ENCODE data around the gene PHF14.
"Not testable (repeated sequence)": the region's sequence is repeated elsewhere in the genome, so short reads cannot be mapped to it uniquely, and the experiment has no call there.

PHF14 gene

DNA sequence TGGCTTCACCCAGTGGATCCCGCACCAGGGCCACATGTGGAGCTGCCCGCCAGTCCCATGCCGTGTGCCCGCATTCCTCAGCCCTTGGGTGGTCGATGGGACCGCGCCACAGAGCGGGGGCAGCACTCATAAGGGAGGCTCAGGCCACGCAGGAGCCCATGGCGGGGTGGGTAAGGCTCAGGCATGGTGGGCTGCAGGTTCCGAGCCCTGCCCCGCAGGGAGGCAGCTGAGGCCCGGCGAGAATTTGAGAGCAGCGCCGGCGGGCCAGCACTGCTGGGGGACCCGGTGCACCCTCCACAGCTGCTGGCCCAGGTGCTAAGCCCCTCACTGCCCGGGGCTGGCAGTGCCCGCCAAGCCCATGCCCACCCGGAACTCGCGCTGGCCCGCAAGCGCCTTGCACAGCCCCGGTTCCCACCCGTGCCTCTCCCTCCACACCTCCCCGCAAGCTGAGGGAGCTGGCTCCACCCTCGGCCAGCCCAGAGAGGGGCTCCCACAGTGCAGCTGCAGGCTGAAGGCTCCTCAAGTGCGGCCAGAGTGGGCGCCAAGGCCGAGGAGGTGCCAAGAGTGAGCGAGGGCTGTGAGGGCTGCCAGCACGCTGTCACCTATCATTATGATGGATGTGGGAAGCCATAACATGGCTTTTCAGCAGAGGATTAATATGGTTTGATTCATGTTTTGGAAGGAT is 22.0 kb downstream of the PHF14 start:
- DNase-seq = not testable (repeated sequence)

DNA sequence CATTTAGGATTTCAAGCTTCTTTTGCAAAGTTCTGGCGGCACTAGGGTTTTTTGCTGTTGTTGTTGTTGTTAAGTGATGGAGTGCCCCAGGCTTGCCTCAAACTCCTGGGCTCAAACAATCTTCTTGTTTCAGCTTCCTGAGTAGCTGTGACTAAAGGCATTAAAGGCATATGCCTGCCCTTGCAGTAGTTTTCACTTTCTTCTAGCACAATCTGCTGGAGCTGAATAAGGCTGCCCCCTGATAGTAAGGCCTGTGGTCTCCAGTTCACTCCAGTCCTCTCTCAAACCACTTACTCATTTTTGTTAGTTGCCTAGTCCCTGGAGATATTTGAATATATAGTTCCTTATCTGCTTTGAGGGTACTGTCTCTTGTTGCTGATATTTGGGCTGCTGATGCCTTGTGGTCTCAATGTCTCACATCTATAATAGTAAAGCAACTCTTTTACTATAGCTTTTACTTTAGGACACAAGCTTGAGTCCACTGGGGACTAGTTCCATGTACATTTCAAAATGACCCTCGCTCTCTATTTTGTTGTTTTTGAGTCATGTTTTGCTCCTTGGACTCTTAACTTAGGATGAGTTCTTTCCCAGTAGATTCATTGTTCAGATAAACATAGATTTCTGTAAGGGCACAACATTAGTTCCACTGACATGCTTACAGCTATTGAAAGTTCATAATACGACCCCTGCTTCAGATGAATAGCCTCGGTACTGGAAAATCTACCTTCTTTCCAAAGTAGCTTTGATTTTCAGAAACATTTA is 25.5 kb downstream of the PHF14 start:
- DNase-seq = no peak

DNA sequence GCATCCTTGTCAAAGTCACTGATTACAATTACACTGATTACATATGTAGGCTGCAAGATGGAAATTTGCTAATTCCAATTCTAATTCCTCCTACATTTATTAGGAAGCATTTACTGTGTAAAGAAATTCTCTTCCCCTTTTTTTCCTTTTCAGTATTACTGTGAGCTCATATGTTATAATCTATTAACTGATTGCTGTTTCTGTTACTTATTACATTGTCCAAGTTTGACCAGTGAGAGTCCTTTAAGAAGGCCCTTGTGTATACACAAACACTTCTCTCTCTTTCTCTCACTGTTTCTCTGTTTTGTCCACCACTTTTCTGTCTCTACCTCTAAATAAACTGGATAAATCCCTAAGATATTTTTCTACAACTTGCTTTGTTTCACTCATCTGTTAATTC is 31.5 kb downstream of the PHF14 start:
- DNase-seq = no peak

DNA sequence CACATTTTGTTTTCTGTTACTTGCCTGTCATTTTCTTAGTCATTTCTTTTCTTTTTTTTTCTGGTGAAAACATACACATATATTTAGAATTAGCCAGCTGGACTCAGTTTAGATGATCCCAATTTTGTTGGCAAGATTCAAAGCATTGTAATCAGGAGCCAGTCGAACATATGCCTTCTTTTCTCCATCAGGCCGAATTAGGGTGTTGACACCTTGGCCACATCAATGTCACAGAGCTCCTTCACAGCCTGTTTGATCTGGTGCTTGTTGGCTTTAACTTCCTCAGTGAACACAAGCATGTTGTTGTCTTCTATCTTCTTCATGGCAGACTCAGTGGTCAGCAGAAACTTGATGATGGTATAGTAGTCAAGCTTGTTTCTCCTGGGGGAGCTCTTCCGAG is 32.6 kb downstream of the PHF14 start:
- no peak for DNase-seq

DNA sequence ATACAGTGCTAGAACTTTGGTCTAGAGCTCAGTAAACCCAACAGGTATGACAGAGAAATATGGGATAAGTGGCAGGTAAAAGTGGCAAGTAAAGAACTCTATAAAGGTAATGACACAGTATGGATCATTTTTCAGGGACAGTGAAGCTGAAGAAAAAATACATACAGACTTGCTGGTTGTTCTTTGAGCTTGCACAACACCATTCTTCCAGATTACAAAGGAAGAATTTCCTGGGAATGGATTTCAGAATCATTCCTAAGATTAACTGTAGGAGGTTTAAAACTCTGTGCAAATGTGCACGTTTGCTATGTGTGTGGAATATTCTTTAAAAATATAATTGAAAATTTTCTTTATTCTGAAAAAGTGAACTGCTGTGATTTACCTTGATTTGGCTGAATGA is 36.0 kb downstream of the PHF14 start:
- no peak for DNase-seq

DNA sequence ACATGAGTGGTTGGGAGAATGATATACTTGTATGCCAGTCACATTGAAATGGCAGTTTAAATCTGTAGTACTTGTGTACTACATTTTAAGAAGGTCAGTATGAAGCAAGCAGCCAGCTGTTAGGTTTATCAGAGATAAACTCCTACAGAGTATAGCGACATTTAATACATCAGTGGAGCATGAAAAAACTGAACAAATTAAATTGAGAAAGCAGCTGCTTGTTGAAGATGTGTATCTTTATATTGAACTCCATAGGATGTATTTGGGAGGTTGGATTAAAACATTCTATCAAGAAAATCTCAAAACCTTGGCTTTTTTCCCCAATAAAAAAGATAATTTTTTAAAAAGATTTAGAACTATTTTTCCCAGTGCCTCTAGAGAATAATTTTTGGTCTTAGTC is 47.8 kb downstream of the PHF14 start:
- no peak for DNase-seq

DNA sequence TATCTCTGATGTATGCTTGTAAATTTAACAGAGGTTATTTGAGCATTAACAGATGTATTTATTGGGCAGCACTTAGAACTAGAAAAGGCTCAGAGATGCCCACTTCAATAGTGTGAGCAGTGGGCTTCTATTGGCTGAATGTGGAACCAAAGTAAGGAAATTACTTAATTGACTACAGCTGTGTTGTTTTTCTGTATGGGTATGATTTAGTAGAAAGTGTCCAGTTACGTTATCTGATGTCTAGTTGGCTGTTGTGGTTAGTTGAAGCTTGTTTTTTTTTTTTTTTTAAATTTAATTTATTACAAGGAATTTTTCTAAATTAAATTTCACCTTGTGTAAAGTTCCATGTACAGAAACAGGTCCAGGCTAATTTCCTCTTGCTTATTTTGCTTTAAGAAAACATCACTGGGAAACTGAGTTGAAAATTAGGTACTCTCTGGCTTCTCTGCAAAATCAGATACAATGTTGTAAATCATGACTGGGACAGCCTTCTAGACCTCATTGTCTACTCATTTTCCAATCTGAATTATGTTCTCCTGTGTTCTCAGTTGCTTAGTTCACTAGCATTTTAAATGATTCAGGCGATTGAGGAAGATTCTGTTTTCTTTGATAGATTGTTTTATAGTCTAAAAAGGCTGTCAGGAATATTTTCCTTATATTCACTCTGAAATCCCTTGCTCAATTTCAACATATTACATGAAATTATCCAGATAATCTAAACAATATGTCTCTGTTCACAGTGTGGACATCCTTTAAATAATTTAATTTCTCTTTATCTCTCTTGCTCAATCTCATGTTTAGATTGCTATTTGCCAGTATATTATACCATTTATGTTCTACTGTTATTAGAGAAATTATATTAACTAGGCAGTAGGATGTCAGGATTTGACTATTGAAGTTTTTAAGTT is 53.0 kb downstream of the PHF14 start:
- DNase-seq = peak; percentile 45

DNA sequence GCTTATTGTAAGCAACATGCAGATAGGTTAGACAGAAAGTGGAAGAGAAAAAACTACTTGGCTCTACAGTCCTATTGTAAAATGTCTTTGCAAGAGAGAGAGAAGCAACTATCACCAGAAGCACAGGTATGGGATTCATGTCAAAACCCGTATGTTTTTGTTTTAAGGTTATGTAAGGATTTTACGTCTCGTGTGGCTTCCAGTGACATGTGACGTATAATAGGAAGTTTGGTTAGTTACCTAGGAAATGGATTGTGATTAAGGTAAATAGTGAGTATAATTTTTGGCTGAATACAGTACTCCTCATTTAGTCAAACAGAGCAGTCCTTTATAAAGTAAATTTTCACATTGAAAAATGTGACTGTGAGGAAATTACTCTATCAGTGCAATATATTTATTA is 62.0 kb downstream of the PHF14 start:
- no peak for DNase-seq

DNA sequence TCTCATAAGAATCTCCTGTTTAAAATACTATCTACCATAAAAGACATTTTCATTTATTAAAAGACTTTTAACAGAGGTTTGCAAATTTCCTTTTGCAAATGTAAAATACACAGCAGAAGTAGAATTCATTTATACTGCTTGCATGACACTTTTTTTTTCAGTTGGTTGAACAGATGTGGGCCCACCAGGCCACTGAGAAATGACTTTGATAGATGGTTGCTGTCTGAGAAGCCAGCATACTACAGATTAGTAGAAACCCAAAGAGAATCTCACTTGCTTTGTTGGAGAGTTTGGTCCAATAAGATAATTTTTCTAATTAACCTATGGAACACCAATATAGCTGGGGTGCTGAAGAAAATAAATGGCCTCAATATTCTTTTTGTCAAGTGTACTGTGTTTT is 66.3 kb downstream of the PHF14 start:
- no peak for DNase-seq

DNA sequence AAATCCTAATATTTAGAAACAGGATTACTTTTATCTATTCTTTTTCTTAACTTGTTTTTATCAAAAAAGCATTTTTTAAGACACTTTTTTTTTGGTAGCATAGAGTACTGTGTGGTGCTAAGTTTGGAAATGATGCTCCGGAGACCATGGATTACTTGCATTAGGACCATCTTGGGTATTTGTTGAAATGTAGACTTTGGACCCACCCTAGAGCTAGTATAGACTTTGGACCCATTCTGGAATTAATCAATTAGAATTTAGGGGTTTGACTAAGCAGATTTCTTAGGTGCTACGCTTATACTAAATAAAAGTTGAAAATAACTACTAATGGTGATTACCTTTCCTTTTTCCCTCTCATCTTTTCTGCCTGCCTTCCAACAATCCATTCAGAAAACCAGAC is 80.4 kb downstream of the PHF14 start:
- no peak for DNase-seq

DNA sequence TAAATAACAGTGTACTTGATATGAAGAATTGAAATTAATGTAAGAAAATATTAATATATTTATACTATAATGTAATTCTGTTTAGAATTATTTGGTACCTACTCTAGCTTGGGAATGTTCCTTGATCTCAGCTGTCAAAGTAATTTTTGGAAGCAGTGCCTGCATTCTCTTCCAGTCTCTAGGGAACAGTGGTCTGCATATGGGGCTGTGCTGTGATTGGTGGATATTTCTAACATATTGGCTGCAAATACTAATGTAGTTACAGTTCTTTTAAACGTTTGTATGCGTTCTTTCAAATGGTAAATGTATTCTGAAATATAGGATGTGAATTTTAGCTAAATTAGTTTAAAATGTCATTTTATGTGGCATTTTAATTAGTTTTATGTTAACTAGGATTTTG is 87.2 kb downstream of the PHF14 start:
- peak; percentile 29 for DNase-seq

DNA sequence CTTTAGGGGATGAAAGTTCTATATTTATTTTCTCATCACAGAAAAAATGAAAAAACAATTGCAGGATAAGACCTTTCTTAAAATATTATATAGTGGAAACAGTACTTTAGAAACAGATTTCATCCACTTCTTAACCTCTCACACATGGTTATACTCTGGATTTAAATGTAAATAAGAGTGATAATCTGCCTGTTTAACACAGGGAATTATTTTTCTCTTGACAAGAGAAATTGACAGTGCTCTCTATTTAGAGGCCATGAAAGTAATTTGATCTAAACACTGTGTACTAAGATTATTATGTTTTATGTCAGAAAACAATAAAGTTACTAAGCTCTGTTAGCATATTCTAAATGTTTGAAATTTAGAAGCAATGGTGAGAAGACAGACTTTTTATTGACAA is 88.4 kb downstream of the PHF14 start:
- DNase-seq = no peak

DNA sequence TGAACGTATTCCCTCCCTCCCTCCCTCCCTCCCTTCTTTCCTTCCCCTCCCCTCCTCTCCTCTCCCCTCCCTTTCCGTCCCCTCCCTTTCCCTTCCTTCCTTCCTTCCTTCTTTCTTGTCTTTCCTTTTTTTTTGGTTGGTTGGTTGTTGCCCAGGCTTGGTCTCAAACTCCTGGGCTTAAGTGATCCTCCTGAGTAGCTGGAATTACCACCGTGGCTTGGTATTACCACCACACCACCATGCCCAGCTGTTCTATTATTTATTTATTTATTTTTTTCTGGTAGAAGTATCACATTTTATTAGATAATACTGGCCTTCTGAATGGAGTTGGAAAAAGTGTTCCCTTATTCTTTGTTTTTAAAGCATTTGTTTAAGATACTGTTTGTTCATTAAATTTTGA is 95.9 kb downstream of the PHF14 start:
- no peak for DNase-seq

DNA sequence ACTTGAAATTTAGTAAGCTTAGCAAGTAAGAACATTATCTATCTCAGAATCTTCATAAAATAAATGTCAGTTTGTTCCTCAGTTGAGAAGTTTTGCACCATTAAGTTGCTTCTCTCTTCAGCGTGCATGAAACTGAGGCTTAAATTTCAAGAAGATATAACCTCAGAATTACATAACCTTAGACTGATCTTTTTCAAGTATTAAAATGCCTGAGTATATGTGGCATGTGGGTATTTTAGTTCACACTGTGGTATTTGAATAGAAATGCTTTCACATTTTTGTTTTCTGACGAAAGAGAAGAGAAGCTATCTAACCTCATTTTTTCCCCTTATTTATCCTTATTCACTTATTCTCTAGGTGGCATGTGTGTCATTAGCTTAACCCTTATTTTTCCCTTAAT is 104.1 kb downstream of the PHF14 start:
- no peak for DNase-seq

DNA sequence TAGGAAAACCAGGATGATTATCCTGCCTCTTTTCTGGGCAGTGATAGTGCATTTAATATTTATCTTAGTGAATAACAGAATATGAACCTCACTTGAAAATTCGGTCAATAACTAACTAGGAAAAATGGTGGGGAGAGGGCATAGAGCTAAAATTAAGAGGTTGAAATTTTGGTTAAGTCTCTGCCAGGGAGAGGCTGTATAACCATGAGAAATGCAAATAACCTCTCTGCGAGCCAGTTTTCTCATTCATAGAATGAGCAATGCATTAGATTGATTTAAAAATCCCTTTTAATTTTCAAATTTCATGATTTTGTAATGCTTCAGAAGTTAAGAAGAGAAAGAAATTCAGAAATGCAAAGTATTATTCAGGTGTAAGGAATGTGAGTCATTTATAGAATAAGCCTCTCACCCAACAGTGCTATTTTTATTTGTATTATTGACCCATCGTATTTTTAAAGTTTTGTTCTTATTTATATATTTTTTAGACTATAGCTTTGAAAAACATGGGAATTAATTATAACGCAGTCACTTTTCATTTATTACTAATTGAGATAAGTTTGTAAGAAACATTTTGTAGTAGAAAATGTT is 104.7 kb downstream of the PHF14 start:
- no peak for DNase-seq

DNA sequence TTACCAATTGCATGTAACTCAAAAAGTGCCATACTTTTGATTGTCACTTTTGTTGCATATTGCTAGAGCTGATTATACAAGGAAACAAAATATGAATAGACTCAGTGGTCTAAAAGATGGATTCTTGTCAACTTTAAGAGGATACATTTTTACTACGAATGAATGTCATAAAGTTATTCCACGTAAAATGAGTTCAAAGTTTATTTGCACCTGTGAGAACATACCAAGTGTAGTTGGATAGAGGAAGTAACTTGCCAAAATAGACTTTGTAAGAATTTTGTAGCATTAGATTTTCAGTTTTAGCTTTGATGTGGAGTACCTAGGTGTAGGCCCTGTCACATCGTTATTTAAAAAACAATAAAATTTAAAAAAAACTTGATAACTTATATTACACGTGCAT is 106.2 kb downstream of the PHF14 start:
- DNase-seq = no peak

DNA sequence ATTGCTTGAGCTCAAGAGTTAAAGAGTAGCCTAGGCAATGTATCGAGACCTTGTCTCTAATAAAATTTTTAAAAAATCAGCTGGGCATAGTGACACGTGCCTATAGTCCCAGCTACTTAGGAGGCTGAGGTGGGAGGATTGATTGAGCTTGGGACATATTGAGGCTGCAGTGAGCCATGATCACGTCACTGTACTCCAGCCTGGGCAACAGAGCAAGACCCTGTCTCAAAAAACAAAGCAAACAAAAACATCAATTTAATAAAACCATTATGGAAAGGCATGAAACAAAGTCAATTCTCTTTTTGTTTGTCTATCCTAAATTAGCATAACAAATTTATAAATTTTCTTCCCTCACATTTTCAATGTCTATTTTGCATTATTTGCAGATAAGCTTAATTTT is 108.4 kb downstream of the PHF14 start:
- DNase-seq = no peak

DNA sequence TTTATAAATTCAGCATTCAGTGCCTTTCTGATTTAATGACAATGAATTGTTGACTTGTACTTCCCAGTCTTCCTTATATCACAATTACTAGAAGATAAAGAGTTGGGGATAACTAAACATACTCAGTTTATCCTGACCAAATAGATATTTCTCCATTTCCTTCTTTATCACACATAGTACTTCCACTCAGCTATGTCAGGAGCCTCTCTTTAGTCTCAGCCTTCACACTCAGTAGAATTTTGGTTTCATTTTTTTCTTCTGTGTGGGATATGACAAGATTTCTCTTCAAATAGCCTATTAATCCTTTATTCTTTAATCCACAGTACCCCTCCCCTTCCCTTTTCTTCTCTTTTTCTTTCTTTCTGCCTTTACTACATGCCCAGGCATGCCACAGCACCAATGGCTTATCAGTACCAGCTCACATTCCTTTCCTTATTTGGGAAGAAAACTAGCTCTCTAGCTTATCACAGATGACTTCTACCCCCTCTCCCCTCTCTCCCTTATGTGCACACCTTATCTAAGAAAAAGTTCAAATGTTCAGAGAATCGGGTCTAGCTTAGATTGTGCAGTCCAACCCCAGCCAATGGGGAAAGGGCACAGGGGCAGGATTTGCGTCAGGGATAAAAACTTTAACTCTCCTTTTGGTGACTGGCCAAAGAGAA is 109.0 kb downstream of the PHF14 start:
- DNase-seq = no peak

DNA sequence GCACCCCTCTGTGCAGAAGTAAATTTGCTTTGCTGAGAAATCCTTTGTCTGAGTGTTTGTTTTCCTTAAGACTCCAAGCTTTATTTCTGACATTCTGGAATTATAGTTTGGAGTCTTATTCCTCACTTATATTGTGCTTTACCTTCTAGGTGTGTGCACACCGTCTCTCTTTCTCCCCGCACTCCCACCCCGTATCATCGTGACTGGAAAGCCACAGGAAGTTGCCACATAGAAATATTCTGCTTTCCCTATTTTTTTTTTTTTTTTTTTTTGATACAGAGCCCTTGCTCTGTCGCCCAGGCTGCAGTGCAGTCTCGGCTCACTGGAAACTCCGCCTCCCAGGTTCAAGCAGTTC is 109.5 kb downstream of the PHF14 start:
- DNase-seq = no peak

DNA sequence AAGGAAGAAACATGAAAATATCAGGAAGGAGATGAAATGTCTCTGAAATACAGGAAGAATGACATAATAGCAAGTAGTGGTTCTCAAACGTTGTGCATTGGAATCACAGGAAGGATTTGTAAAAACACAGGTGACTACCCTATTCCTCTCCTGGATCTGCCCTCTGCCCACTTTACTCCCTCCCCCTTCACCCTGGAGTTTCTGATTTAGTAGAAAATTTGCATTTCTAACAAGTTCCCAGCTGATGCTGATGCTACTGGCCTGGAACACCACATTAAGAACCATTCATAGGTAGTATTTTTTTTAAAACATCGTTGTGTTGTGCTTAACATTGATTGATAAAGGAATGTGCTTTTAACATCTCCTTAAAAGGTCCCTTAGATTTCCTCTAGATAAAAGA is 130.9 kb downstream of the PHF14 start:
- DNase-seq = no peak

DNA sequence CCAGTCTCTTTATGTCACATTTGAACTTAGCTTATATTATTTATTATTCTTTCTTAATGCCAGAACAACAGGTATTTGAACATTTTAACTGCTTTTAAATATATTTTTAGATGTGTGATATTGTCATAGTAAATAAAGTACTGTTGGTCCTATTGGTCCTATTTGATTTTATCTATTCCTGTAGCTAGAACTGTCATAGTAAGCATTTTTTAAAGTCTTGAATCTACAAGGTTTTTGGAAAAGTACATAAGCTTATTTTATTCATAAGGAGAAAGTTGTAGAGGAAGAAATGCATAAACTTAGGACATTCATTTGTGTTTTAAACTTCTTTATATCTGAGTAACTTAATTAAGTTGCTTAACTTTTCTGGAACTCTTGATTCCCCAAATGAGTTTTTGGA is 136.0 kb downstream of the PHF14 start:
- DNase-seq = no peak

DNA sequence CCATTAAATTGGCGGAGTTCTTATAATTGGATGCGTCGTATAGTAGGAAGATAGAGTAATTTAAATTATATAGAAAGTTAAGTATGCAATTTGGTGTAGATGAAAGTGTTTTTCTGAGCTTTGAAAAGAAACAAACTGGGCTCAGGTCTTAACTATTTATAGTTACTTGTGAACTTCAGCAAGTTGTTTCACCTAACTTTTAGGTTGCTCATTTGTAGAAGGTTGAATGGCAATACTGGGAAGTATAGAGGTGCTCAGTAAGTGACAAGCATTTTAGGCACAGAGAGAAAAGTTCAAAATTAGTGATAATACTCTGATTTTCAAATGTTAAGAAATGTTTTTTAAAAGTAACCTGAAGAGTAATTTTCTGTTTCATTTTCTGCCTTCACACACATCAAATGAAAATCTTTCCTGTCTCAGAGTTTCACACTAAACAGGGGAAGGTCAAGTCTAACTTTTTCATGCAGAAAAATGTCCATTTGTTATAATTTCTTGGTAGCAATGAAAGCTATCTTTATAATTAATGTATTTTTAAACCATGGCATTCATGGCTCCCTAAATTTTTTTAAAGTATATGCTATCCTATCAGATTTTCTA is 146.5 kb downstream of the PHF14 start:
- DNase-seq = no peak

All from fibroblast of skin of right quadriceps (primary cell).